HFFc6 (cell line): ENCODE measurements around the gene PDE6D. TPM values are rescaled to one million over a fixed set of nuclear protein-coding genes. Genes with fewer than 3 reads are reported as not detected.

Experiments used
- DNase-seq: peaks from one replicate; pipeline ENCODE4 v3.0.0-alpha.2; 2018
- H3K27ac Mint-ChIP-seq: 2 replicates; pipeline ENCODE4 v1.8.0; 2020; ENCODE audit warnings: mild to moderate bottlenecking, mixed read lengths
- H3K27me3 Mint-ChIP-seq: 2 replicates; pipeline ENCODE4 v1.8.0; 2021; ENCODE audit warnings: mild to moderate bottlenecking, moderate library complexity, mixed read lengths; ENCODE audit not compliant: insufficient read depth
- H3K36me3 Mint-ChIP-seq: 2 replicates; pipeline ENCODE4 v1.8.0; 2021; ENCODE audit warnings: low read depth, mixed read lengths
- H3K4me1 Mint-ChIP-seq: 2 replicates; pipeline ENCODE4 v1.8.0; 2020; ENCODE audit warnings: low read depth, mixed read lengths
- H3K4me3 Mint-ChIP-seq: 2 replicates; pipeline ENCODE4 v1.8.0; 2020; ENCODE audit warnings: mild to moderate bottlenecking, moderate library complexity, mixed read lengths
- H3K9me3 Mint-ChIP-seq: 2 replicates; pipeline ENCODE4 v1.8.0; 2020; ENCODE audit warnings: mild to moderate bottlenecking, mixed read lengths
- total RNA-seq, 6 experiments: library from RNA; stranded (reverse); fragmentation: NEBNext Ultra II Directional; extraction: Animal tissue kit (Norgen Biotek cat#: 25700); gene quantifications; 2 replicates in 1 of 6; 3 replicates in 5 of 6; pipeline ENCODE4 v1.2.3, GENCODE V29; 2021
- TF ChIP-seq, protein P1 (sequence below): fragments of 200-600 bp; sonication (generic); IDR thresholded peaks from 2 replicates; pipeline ENCODE4 v1.5.0; 2021; ENCODE audit warnings: antibody characterized with exemption, mild to moderate bottlenecking

Gene PDE6D
- total RNA-seq, 6 experiments from 2014 or later = 20.1 to 24.7 (median 22.4) TPM

DNA sequence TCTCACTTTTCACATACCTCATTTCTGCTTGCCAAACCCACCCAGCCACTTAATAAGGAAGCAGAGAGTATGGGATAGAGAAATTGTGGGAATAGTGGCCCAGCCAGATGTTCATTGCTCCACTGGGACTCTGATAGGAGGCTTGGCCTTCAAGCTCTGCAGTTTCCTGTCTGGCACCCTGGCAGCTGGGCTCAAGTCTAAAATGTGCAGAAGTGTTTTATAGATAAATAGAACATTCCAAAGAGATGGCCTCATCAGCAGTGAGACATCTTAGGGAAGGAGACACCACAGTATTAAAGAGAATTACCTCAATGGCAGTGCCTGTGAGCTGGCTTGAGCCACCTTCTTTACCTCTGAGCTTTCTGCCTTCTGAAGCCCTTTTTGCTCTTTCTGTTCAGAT, 29.8 kb upstream of the PDE6D start:
- H3K36me3 Mint-ChIP-seq = peaks cover 43% of the 10 kb centered on the region
- peak; percentile 71 for DNase-seq
- peak overlapping the region; percentile 71 for H3K27ac Mint-ChIP-seq
- no peaks in the 10 kb centered on the region for H3K27me3 Mint-ChIP-seq
- peaks cover 4% of the 10 kb centered on the region; the same call in 1 of the 2 replicates for H3K9me3 Mint-ChIP-seq
- TF ChIP-seq, protein P1, sequence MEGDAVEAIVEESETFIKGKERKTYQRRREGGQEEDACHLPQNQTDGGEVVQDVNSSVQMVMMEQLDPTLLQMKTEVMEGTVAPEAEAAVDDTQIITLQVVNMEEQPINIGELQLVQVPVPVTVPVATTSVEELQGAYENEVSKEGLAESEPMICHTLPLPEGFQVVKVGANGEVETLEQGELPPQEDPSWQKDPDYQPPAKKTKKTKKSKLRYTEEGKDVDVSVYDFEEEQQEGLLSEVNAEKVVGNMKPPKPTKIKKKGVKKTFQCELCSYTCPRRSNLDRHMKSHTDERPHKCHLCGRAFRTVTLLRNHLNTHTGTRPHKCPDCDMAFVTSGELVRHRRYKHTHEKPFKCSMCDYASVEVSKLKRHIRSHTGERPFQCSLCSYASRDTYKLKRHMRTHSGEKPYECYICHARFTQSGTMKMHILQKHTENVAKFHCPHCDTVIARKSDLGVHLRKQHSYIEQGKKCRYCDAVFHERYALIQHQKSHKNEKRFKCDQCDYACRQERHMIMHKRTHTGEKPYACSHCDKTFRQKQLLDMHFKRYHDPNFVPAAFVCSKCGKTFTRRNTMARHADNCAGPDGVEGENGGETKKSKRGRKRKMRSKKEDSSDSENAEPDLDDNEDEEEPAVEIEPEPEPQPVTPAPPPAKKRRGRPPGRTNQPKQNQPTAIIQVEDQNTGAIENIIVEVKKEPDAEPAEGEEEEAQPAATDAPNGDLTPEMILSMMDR = no peak
- peaks cover 21% of the 10 kb centered on the region for H3K4me1 Mint-ChIP-seq
- no peak overlapping the region for H3K4me3 Mint-ChIP-seq

DNA sequence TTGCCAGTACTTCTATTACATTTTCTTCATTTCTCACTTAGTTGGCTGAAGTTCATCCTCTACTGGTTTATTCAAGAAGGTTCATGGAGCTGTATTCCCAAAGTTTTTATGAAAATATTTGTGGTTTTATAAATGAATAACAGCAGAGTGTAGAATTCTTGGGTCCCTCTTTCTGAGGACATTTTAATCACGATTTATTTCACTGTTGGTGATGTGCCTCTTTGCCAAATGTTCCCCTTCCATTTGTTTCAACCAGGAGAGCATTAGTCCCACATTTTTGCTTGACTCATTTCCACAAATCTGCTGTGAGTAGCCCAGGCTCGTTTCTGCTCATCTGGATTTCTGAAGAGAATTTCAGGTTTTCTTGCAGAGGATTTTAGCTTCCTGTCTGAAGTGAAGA, 25.9 kb upstream of the PDE6D start:
- peaks cover 21% of the 10 kb centered on the region for H3K36me3 Mint-ChIP-seq
- H3K4me3 Mint-ChIP-seq = no peak overlapping the region
- DNase-seq = no peak
- H3K9me3 Mint-ChIP-seq = no peaks in the 10 kb centered on the region
- H3K4me1 Mint-ChIP-seq = peaks cover 21% of the 10 kb centered on the region
- H3K27me3 Mint-ChIP-seq = no peaks in the 10 kb centered on the region; the same call in 1 of the 2 replicates
- peak overlapping the region; percentile 15; the same call in 1 of the 2 replicates for H3K27ac Mint-ChIP-seq
- TF ChIP-seq, protein P1 = no peak

DNA sequence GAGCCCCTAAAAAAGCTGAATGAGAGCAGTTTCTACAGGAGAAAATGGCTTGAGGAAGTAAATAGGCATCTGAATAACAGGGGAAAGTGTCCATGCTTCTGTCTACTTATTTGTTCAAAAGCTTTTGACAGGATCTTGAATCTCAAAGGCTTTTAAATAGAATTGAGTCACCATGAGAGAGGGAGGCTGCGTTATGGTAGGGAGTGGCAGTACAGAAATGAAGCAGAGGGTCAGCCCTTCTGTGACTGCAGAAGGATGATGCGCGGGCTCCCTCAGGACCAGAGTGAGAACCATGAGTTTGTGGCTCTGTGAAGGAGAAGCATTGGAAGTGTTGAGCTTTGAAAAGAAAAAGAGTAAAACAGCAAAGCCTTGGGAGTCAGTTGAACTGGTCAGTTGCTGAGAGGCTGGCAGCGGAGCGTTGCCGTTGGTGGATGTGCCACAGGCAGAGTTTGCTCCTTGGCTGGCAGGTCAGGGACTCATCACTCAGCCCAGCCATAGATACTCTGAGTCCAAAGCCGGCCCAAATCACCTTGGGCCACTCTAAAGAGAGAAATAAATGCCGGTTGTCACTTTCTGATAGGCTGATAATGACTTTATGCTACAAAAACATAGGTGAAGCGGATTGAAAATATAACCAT, 22.5 kb upstream of the PDE6D start:
- Mint-ChIP-seq H3K36me3 (peaks cover 20% of the 10 kb centered on the region), H3K4me3 (no peak overlapping the region), H3K9me3 (no peaks in the 10 kb centered on the region), H3K27me3 (no peaks in the 10 kb centered on the region; the same call in 1 of the 2 replicates), H3K4me1 (no peaks in the 10 kb centered on the region), H3K27ac (no peak overlapping the region)
- no peak for DNase-seq
- TF ChIP-seq, protein P1 = no peak

DNA sequence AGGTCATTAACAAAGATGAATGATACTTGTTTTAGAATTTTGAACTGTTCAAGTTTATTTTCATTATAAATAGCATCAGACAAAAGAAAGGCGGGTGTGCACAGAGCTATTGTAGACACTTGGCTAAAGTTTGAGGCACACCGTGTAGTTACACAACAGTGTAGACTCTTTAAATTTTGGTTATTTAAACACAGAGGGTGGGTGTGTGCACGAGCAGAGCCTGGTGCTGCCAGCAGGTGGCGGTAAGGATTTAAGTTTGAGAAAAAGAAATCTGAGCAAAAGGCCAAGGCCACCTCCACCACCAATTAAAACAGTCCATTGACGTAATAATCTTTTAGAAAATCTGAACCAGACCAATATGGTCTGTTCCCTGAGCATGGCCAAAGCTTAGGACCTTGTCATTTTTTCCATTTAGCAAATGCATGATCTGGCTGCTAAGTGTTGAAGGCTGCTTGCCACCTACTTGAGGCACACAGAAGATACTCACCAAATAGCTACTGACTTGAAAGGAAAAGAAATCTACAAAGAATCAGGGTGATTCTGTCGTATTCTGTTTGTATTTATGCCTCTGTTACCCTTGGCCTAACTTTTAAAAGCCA, 19.5 kb upstream of the PDE6D start:
- Mint-ChIP-seq H3K4me1 (peaks cover 2% of the 10 kb centered on the region), H3K9me3 (no peaks in the 10 kb centered on the region), H3K27me3 (no peaks in the 10 kb centered on the region; the same call in 1 of the 2 replicates), H3K36me3 (peaks cover 31% of the 10 kb centered on the region), H3K4me3 (no peak overlapping the region), H3K27ac (no peak overlapping the region)
- peak; percentile 37 for DNase-seq
- TF ChIP-seq, protein P1 = peak; percentile 92

GRCh38 chr2:231795525-231796327, 14.6 kb upstream of the PDE6D start:
- H3K36me3 Mint-ChIP-seq = peaks cover 36% of the 10 kb centered on the region
- DNase-seq = peak; percentile 93

More at GRCh38 chr2:231795525-231796327, 14.6 kb upstream of the PDE6D start:
- Mint-ChIP-seq H3K9me3 (no peaks in the 10 kb centered on the region), H3K4me3 (no peak overlapping the region), H3K27me3 (no peaks in the 10 kb centered on the region), H3K4me1 (peaks cover 21% of the 10 kb centered on the region), H3K27ac (peak overlapping the region; percentile 46)
- TF ChIP-seq, protein P1 = peak; percentile 83
